ENCODE results near the gene DNHD1.

- TF ChIP-seq, protein P1, sequence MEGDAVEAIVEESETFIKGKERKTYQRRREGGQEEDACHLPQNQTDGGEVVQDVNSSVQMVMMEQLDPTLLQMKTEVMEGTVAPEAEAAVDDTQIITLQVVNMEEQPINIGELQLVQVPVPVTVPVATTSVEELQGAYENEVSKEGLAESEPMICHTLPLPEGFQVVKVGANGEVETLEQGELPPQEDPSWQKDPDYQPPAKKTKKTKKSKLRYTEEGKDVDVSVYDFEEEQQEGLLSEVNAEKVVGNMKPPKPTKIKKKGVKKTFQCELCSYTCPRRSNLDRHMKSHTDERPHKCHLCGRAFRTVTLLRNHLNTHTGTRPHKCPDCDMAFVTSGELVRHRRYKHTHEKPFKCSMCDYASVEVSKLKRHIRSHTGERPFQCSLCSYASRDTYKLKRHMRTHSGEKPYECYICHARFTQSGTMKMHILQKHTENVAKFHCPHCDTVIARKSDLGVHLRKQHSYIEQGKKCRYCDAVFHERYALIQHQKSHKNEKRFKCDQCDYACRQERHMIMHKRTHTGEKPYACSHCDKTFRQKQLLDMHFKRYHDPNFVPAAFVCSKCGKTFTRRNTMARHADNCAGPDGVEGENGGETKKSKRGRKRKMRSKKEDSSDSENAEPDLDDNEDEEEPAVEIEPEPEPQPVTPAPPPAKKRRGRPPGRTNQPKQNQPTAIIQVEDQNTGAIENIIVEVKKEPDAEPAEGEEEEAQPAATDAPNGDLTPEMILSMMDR (conservative IDR thresholded peaks at IDR 0.05): no peak
- TF ChIP-seq EZH2 (IDR thresholded peaks at IDR 0.05; ENCODE audit: low read depth): no peak
These were observed 48.1 kb downstream of the DNHD1 start for GRCh38 chr11:6544921-6545850.

All from PC-9 (cell line).